H1 (cell line): ENCODE measurements around the gene CUTC. TPM values are rescaled to one million over a fixed set of nuclear protein-coding genes. Genes with fewer than 3 reads are reported as not detected.

Source experiments
- CTCF ChIA-PET: fragments of 300-600 bp; sonication (Branson Sonifier 250); formaldehyde crosslinking; loops from one replicate; lab custom pipeline; 2021; ENCODE audit not compliant: partially characterized antibody; lab: Charles Lee
- POLR2A ChIA-PET: fragments of 300-600 bp; sonication (Branson Sonifier 250); formaldehyde crosslinking; loops from one replicate; lab custom pipeline; 2021; ENCODE audit warnings: inconsistent platforms; ENCODE audit not compliant: partially characterized antibody; lab: Charles Lee
- DNase-seq, 2 experiments: peaks; one replicate each; pipeline versions ENCODE4 v3.0.0 to v3.0.0-alpha.2; 2010 to 2022; ENCODE audit warnings: low spot score in 2 of 2, low read depth in 1 of 2, mixed read lengths in 1 of 2
- FAIRE-seq: peaks from 2 replicates; lab custom pipeline; 2011; peaks lifted over from hg19 to GRCh38; lab: Jason Lieb, UNC
- H2AFZ ChIP-seq: 2 replicates; pipeline ENCODE4 v1.8.1; 2012; ENCODE audit warnings: low read length, inconsistent platforms
- H2AK5ac ChIP-seq: 2 replicates; pipeline ENCODE4 v1.6.1; 2013; ENCODE audit warnings: low read depth, low read length
- H2BK120ac ChIP-seq: replicated peaks from 2 replicates; pipeline ENCODE3; 2013; ENCODE audit warnings: low read depth, low read length, inconsistent platforms
- H2BK12ac ChIP-seq: 2 replicates; pipeline ENCODE4 v1.6.1; 2013; ENCODE audit warnings: low read depth, low read length
- H2BK15ac ChIP-seq: 2 replicates; pipeline ENCODE4 v1.6.1; 2013; ENCODE audit warnings: low read length
- H2BK20ac ChIP-seq: 2 replicates; pipeline ENCODE4 v1.6.1; 2013; ENCODE audit warnings: low read length
- H2BK5ac ChIP-seq: 2 replicates; pipeline ENCODE4 v1.6.1; 2013; ENCODE audit warnings: low read depth, low read length
- H3K14ac ChIP-seq: 2 replicates; pipeline ENCODE4 v1.6.1; 2013; ENCODE audit warnings: inconsistent platforms; ENCODE audit not compliant: insufficient read length
- H3K18ac ChIP-seq: 2 replicates; pipeline ENCODE4 v1.6.1; 2013; ENCODE audit warnings: low read length; ENCODE audit errors: extremely low read depth
- H3K23ac ChIP-seq: 2 replicates; pipeline ENCODE4 v1.6.1; 2013; ENCODE audit warnings: inconsistent platforms; ENCODE audit not compliant: insufficient read length
- H3K23me2 ChIP-seq: 2 replicates; pipeline ENCODE4 v1.6.1; 2013; ENCODE audit warnings: low read depth, low read length
- H3K27ac ChIP-seq: 2 replicates; pipeline ENCODE4 v1.6.1; 2011; ENCODE audit warnings: low read depth, low read length, inconsistent platforms
- H3K27me3 ChIP-seq, 4 experiments: replicated peaks in 1 of 4; 1 replicate in 1 of 4; 2 replicates in 3 of 4; pipeline versions ENCODE4 v1.6.1 to v1.8.1; 2011 to 2013; ENCODE audit warnings: low read length in 3 of 4, mild to moderate bottlenecking in 3 of 4, inconsistent platforms in 2 of 4, mixed read lengths in 2 of 4, moderate library complexity in 1 of 4; ENCODE audit not compliant: control insufficient read depth in 3 of 4, insufficient read depth in 3 of 4; ENCODE audit errors: extremely low read depth in 1 of 4
- H3K36me3 ChIP-seq, 4 experiments: 2 replicates each; pipeline versions ENCODE4 v1.6.1 to v1.8.1; 2011 to 2013; ENCODE audit warnings: mild to moderate bottlenecking in 4 of 4, low read length in 3 of 4, moderate library complexity in 2 of 4, control low read depth in 1 of 4, inconsistent platforms in 1 of 4; ENCODE audit not compliant: insufficient read depth in 4 of 4, control insufficient read depth in 2 of 4
- H3K4ac ChIP-seq: replicated peaks from 2 replicates; pipeline ENCODE3; 2013; ENCODE audit warnings: low read length, low read depth, mixed read lengths, inconsistent platforms; ENCODE audit not compliant: insufficient read length
- H3K4me1 ChIP-seq, 4 experiments: replicated peaks in 1 of 4; 1 replicate in 1 of 4; 2 replicates in 3 of 4; pipeline versions ENCODE4 v1.6.1 to v1.8.1; 2011 to 2013; ENCODE audit warnings: low read length in 3 of 4, inconsistent platforms in 2 of 4, mixed read lengths in 1 of 4; ENCODE audit not compliant: insufficient read depth in 4 of 4, control insufficient read depth in 3 of 4
- H3K4me2 ChIP-seq, 2 experiments: 2 replicates each; pipeline versions ENCODE4 v1.6.1 to v1.8.1; 2011 to 2013; ENCODE audit warnings: low read depth in 2 of 2, low read length in 2 of 2, control low read depth in 1 of 2, inconsistent platforms in 1 of 2, mild to moderate bottlenecking in 1 of 2; ENCODE audit not compliant: insufficient read depth in 1 of 2
- H3K4me3 ChIP-seq, 4 experiments: fragments of 200-600, 300-600 bp in 1 of 4; sonication (generic), shearing (Covaris generic), sonication (Bioruptor Twin) in 1 of 4; 2 replicates each; pipeline versions ENCODE4 v1.5.1 to v1.8.1; 2011 to 2016; ENCODE audit warnings: low read length in 4 of 4, low read depth in 3 of 4, control low read depth in 2 of 4, inconsistent platforms in 2 of 4, mild to moderate bottlenecking in 2 of 4, mixed read lengths in 1 of 4, moderate library complexity in 1 of 4; ENCODE audit not compliant: insufficient read depth in 2 of 4; ENCODE audit errors: extremely low read depth in 1 of 4
- H3K56ac ChIP-seq: replicated peaks from 2 replicates; pipeline ENCODE3; 2013; ENCODE audit warnings: low read depth, mild to moderate bottlenecking, mixed read lengths, low read length, inconsistent platforms; ENCODE audit not compliant: insufficient read length
- H3K79me1 ChIP-seq: 2 replicates; pipeline ENCODE4 v1.6.1; 2013; ENCODE audit warnings: low read depth, low read length, control low read depth
- H3K79me2 ChIP-seq, 2 experiments: 2 replicates each; pipeline versions ENCODE4 v1.6.1 to v1.8.1; 2012 to 2013; ENCODE audit warnings: low read length in 2 of 2, mild to moderate bottlenecking in 2 of 2, inconsistent platforms in 1 of 2; ENCODE audit not compliant: insufficient read depth in 2 of 2, control insufficient read depth in 1 of 2
- H3K9ac ChIP-seq, 4 experiments: replicated peaks in 1 of 4; 1 replicate in 1 of 4; 2 replicates in 3 of 4; pipeline versions ENCODE4 v1.6.1 to v1.8.1; 2011 to 2013; ENCODE audit warnings: low read depth in 3 of 4, low read length in 3 of 4, control low read depth in 2 of 4, mild to moderate bottlenecking in 2 of 4, moderate library complexity in 2 of 4, inconsistent platforms in 1 of 4; ENCODE audit errors: extremely low read depth in 1 of 4
- H3K9me3 ChIP-seq, 2 experiments: 2 replicates each; pipeline versions ENCODE4 v1.6.1 to v1.8.1; 2012 to 2013; ENCODE audit warnings: mild to moderate bottlenecking in 2 of 2, moderate library complexity in 2 of 2, control low read depth in 1 of 2, inconsistent platforms in 1 of 2, low read depth in 1 of 2, low read length in 1 of 2, mixed read lengths in 1 of 2; ENCODE audit not compliant: insufficient read depth in 2 of 2
- H4K20me1 ChIP-seq, 2 experiments: replicated peaks in 1 of 2; 2 replicates each; pipeline versions ENCODE3 to v1.8.1; 2011 to 2013; ENCODE audit warnings: inconsistent platforms in 2 of 2, low read length in 2 of 2, mild to moderate bottlenecking in 1 of 2; ENCODE audit not compliant: insufficient read depth in 2 of 2, control insufficient read depth in 1 of 2
- H4K5ac ChIP-seq: 2 replicates; pipeline ENCODE4 v1.6.1; 2013; ENCODE audit warnings: low read length, low read depth, mixed read lengths, inconsistent platforms; ENCODE audit not compliant: insufficient read length
- H4K8ac ChIP-seq: 2 replicates; pipeline ENCODE4 v1.8.0; 2013; ENCODE audit warnings: mild to moderate bottlenecking, moderate library complexity, low read length, inconsistent platforms; ENCODE audit not compliant: insufficient read depth; ENCODE audit errors: extremely low read depth
- H4K91ac ChIP-seq: replicated peaks from 2 replicates; pipeline ENCODE3; 2013; ENCODE audit warnings: low read length, mixed read lengths, inconsistent platforms; ENCODE audit not compliant: insufficient read length
- ATF2 ChIP-seq: IDR thresholded peaks from 2 replicates; pipeline ENCODE4 v1.6.1; 2012; ENCODE audit warnings: low read length, inconsistent platforms
- BCL11A ChIP-seq, 2 experiments: IDR thresholded peaks; one replicate each; pipeline ENCODE4 v1.6.1; 2011; ENCODE audit warnings: low read depth in 2 of 2, low read length in 2 of 2, mild to moderate bottlenecking in 2 of 2
- E2F6 ChIP-seq: IDR thresholded peaks from 2 replicates; pipeline ENCODE4 v1.6.1; 2012; ENCODE audit warnings: inconsistent platforms
- EGR1 ChIP-seq: IDR thresholded peaks from 2 replicates; pipeline ENCODE4 v1.6.1; 2011; ENCODE audit warnings: low read depth, low read length, borderline replicate concordance
- RAD21 ChIP-seq, 2 experiments: IDR thresholded peaks in 1 of 2; conservative IDR thresholded peaks in 1 of 2; 2 replicates each; pipeline ENCODE4 v1.6.1; 2011; ENCODE audit warnings: low read depth in 2 of 2, low read length in 2 of 2, improper control_type of control experiment in 1 of 2, inconsistent platforms in 1 of 2, mild to moderate bottlenecking in 1 of 2, moderate library complexity in 1 of 2
- SAP30 ChIP-seq: fragments of 300-600 bp; sonication (generic); IDR thresholded peaks from 2 replicates; pipeline ENCODE4 v1.7.1; 2012; ENCODE audit warnings: low read length, moderate library complexity, mild to moderate bottlenecking, inconsistent platforms; ENCODE audit not compliant: insufficient read depth, insufficient replicate concordance
- SRF ChIP-seq: IDR thresholded peaks from 2 replicates; pipeline ENCODE4 v1.6.1; 2011; ENCODE audit warnings: mild to moderate bottlenecking, low read depth, low read length, moderate library complexity
- WGBS, 2 experiments: shearing (Covaris generic) in 1 of 2; methylation state at CpG; one replicate each; pipeline versions ENCODE4 v1.1.6 to v1.1.7; 2013 to 2015; ENCODE audit warnings: low lambda C conversion rate in 2 of 2, mixed read lengths in 2 of 2, inconsistent platforms in 1 of 2, low coverage in 1 of 2, missing lambda C conversion rate in 1 of 2; ENCODE audit not compliant: insufficient replicate concordance in 2 of 2, insufficient coverage in 1 of 2, insufficient read length in 1 of 2; ENCODE audit errors: extremely low coverage in 1 of 2, missing lambda C conversion rate in 1 of 2; 5-methylcytosine and 5-hydroxymethylcytosine counted together
- polyA plus RNA-seq, 7 experiments: library from polyadenylated mRNA; depleted of rRNA in 3 of 7; stranded (reverse) in 5 of 7; unstranded in 2 of 7; fragments of >200 nt in 5 of 7; fragments of 200-250 nt in 2 of 7; gene quantifications; 1 replicate in 5 of 7; 2 replicates in 1 of 7; 4 replicates in 1 of 7; pipeline versions ENCODE4 v1.2.1 to v1.2.3, GENCODE V29; 2011 to 2013; ENCODE audit warnings: missing spikeins in 2 of 7, mixed read lengths in 2 of 7
- total RNA-seq: library from RNA; stranded (reverse); fragmentation: NEBNext Ultra II Directional; extraction: Animal tissue kit (Norgen Biotek cat#: 25700); gene quantifications from 2 replicates; pipeline ENCODE4 v1.2.1, GENCODE V29; 2021
- TF ChIP-seq, protein P1 (sequence below), 3 experiments: IDR thresholded peaks; 1 replicate in 2 of 3; 2 replicates in 1 of 3; pipeline versions ENCODE4 v1.5.1 to v1.6.1; 2011; ENCODE audit warnings: low read length in 3 of 3, mild to moderate bottlenecking in 3 of 3, inconsistent platforms in 2 of 3, low read depth in 1 of 3, moderate library complexity in 1 of 3; ENCODE audit not compliant: insufficient read depth in 1 of 3; ENCODE audit errors: control extremely low read depth in 1 of 3

Gene CUTC
- total and polyA plus RNA-seq, 2 of the 8 experiments (the other 6 are each of a cell fraction or from before 2014, with no cell fraction given): 25.3 to 25.6 TPM

GRCh38 chr10:99740260-99740659 lies 8.2 kb downstream of the CUTC start:
- Histone ChIP-seq H3K4me1 (no peaks in the 10 kb centered on the region), H3K4me2 (no peak overlapping the region), H3K27ac (no peak overlapping the region), H3K27me3 (no peaks in the 10 kb centered on the region), H3K4ac (no peak overlapping the region), H3K36me3 (peaks cover 7 to 77% (median 39%) of the 10 kb centered on the region in 4 experiments), H2BK15ac (no peak overlapping the region), H4K20me1 (peaks cover 0 to 5% of the 10 kb centered on the region in 2 experiments), H3K18ac (no peak overlapping the region), H3K56ac (no peak overlapping the region), H4K91ac (no peak overlapping the region), H3K79me1 (no peaks in the 10 kb centered on the region), H3K23ac (no peak overlapping the region), H2BK120ac (no peak overlapping the region), H3K4me3 (no peak overlapping the region), H2BK20ac (no peak overlapping the region), H3K9ac (no peak overlapping the region), H2BK12ac (no peak overlapping the region), H4K8ac (no peak overlapping the region), H2BK5ac (no peak overlapping the region), H4K5ac (no peak overlapping the region), H2AFZ (no peak overlapping the region), H3K9me3 (no peaks in the 10 kb centered on the region), H3K14ac (no peak overlapping the region), H3K23me2 (no peaks in the 10 kb centered on the region), H3K79me2 (no peaks in the 10 kb centered on the region), H2AK5ac (no peak overlapping the region)
- ChIA-PET POLR2A (interaction anchor here (0.8 to 1.5 kb wide), 2 partner anchors 8 to 15 kb away, joined by 4 to 6 read pairs; partner anchors contain the start of genes COX15 and CUTC), CTCF (interaction anchor here (0.6 to 1.5 kb wide), 3 partner anchors 12 to 30 kb away, joined by 3 to 4 read pairs (median 3); no protein-coding TSS in a partner anchor)
- 95% methylated on average over 2 of the region's 2 CpGs; no CpG with 5 or more reads in 1 of the 2 experiments for WGBS, 2 experiments
- DNase-seq: no peak
- FAIRE-seq: no peak
- no peak for TF ChIP-seq SRF
- TF ChIP-seq E2F6: no peak
- no peak for TF ChIP-seq BCL11A (IDR thresholded peaks at IDR 0.05; ENCODE audit: low read depth in 2 of 2, low read length in 2 of 2)
- no peak for TF ChIP-seq EGR1
- TF ChIP-seq, protein P1, sequence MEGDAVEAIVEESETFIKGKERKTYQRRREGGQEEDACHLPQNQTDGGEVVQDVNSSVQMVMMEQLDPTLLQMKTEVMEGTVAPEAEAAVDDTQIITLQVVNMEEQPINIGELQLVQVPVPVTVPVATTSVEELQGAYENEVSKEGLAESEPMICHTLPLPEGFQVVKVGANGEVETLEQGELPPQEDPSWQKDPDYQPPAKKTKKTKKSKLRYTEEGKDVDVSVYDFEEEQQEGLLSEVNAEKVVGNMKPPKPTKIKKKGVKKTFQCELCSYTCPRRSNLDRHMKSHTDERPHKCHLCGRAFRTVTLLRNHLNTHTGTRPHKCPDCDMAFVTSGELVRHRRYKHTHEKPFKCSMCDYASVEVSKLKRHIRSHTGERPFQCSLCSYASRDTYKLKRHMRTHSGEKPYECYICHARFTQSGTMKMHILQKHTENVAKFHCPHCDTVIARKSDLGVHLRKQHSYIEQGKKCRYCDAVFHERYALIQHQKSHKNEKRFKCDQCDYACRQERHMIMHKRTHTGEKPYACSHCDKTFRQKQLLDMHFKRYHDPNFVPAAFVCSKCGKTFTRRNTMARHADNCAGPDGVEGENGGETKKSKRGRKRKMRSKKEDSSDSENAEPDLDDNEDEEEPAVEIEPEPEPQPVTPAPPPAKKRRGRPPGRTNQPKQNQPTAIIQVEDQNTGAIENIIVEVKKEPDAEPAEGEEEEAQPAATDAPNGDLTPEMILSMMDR (IDR thresholded peaks at IDR 0.05; ENCODE audit: control extremely low read depth in 1 of 3, insufficient read depth in 1 of 3, low read depth in 1 of 3, low read length in 3 of 3): no peak
- no peak for TF ChIP-seq SAP30
- TF ChIP-seq ATF2: no peak
- no peak for TF ChIP-seq RAD21 (IDR thresholded peaks at IDR 0.05 in 1 of 2, conservative IDR thresholded peaks at IDR 0.05 in 1 of 2; ENCODE audit: low read depth in 2 of 2, low read length in 2 of 2)
